Stimulated activated naive CD4-positive, alpha-beta T cell (primary cell): ENCODE measurements around the gene RASSF8.

ENCODE experiments used
- DNase-seq, 6 experiments: peaks; one replicate each; lab custom pipeline; 2025; lab: John Stamatoyannopoulos, UW

Gene RASSF8

GRCh38 chr12:26062006-26062405 lies 103.5 kb downstream of the RASSF8 start:
- no peak for DNase-seq

GRCh38 chr12:26062566-26062965 lies 104.1 kb downstream of the RASSF8 start:
- DNase-seq, result no peak

- DNase-seq, result no peak
Observed at GRCh38 chr12:26065451-26065850, 107.0 kb downstream of the RASSF8 start.

- DNase-seq, result no peak
Observed at GRCh38 chr12:26068503-26068902, 110.0 kb downstream of the RASSF8 start.

GRCh38 chr12:26069796-26070195 lies 111.3 kb downstream of the RASSF8 start:
- no peak for DNase-seq

- no peak for DNase-seq
Observed at GRCh38 chr12:26077915-26078702, 119.6 kb downstream of the RASSF8 start.

- no peak for DNase-seq
Observed at GRCh38 chr12:26080911-26081310, 122.4 kb downstream of the RASSF8 start.

- DNase-seq, result no peak
Observed at GRCh38 chr12:26086936-26087335, 128.5 kb downstream of the RASSF8 start.

- no peak for DNase-seq
Observed at GRCh38 chr12:26088998-26089397, 130.5 kb downstream of the RASSF8 start.

GRCh38 chr12:26090836-26091510 lies 132.5 kb downstream of the RASSF8 start:
- DNase-seq, result no peak

GRCh38 chr12:26091822-26092221 lies 133.3 kb downstream of the RASSF8 start:
- no peak for DNase-seq

- no peak for DNase-seq
Observed at GRCh38 chr12:26092346-26093105, 134.0 kb downstream of the RASSF8 start.

- no peak for DNase-seq
Observed at GRCh38 chr12:26095186-26095585, 136.7 kb downstream of the RASSF8 start.

- DNase-seq, result no peak
Observed at GRCh38 chr12:26096036-26096435, 137.6 kb downstream of the RASSF8 start.

- DNase-seq, result peak; percentile 24 to 61 (median 34)
Observed at GRCh38 chr12:26097046-26097878, 138.8 kb downstream of the RASSF8 start.

- DNase-seq, result no peak
Observed at GRCh38 chr12:26100666-26101349, 142.3 kb downstream of the RASSF8 start.

- DNase-seq, result no peak
Observed at GRCh38 chr12:26101350-26101734, 142.9 kb downstream of the RASSF8 start.

GRCh38 chr12:26101763-26102162 lies 143.3 kb downstream of the RASSF8 start:
- no peak for DNase-seq

GRCh38 chr12:26102953-26103352 lies 144.5 kb downstream of the RASSF8 start:
- no peak for DNase-seq

- DNase-seq, result no peak
Observed at GRCh38 chr12:26106347-26106746, 147.9 kb downstream of the RASSF8 start.

- no peak for DNase-seq
Observed at GRCh38 chr12:26108915-26109314, 150.4 kb downstream of the RASSF8 start.
